UCSD-AML1 (cell line): ENCODE results near the gene DLX3.
A peak's percentile ranks its signal among the peaks of the same experiment; 100 is the strongest.

Experiments
- DNase-seq: peaks from one replicate; lab custom pipeline; 2025; ENCODE audit not compliant: unreplicated experiment; lab: John Stamatoyannopoulos, UW

Gene DLX3

DNA sequence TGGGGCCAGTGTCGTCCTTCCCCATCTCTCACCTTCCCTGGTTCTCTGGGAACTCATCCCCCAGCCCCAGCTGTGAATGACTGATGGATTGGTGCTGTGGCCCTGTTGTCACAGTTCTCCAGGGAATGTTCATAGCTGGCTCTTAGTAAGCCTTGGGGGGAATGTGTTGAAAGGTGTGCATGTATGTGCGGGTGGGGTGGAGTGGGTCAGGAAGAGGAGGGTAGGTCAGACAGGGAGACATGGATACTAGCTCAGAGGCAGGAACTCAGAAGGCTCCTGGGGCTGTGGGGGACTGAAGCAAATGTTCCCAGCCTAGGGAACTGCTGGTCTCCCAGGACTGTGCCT is 21.8 kb downstream of the DLX3 start:
- DNase-seq = no peak

DNA sequence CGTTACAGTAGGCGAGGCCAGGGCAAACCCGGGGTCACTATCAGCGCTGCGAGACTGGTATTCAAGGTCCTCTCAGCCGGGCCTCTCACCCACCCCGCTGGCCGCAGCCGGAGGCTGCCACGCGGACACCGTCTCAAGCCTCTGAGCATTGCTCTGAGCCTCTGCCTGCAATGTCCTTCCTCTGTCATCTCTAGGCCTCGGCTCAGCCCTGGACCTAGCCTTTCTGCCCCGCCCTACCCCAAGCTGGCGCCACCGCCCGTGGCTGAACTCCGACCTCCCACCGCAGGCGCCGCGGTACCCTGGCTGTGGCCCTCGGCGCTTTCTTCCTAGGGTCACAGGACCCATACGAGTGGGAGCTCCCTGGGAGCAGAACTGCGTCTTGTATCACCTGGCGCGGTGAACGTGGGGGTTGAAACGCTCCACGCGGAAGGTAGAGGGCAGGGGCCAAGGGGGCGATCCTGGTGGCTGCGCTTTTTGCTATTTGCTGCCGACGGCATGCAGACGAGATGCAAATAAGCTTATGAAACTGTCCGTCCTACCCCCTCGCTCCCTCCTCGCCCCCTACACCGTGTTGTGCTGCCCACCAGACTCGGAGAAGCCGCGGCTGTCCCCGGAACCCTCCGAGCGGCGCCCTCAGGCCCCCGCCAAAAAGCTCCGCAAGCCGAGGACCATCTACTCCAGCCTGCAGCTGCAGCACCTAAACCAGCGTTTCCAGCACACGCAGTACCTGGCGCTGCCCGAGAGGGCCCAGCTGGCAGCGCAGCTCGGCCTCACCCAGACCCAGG is 22.3 kb downstream of the DLX3 start:
- no peak for DNase-seq

DNA sequence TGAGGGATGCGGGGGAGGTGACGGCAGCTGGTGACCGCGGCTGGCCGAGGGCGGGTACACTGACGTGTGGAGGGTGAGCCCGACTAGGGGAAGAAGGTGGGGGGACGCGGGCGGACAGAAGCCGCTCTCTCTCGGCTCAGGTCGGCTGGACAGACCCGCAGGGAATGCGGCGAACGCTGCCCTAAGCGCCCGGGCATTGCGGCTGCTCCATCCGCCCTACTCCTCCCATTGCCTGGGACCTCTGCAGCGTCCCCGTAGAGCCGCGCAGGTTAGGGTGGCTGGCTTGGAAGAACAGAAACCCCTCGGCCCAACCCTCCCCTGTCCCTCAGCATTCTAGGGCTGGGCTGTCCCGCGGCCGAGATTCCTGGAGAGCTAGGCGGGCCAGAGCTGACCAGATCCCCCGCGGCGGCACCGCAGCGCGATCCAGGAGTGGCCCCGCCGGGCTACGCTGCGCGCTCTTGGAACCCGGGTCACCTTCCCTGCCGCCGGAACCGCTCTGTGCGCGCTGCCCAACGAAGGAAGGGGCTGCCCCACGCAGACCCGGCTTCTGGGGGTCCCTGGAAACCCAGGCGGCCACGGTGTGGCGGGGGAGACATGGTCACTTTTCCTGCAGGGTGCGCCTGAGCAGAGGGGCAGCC is 23.1 kb downstream of the DLX3 start:
- peak; percentile 64 for DNase-seq

DNA sequence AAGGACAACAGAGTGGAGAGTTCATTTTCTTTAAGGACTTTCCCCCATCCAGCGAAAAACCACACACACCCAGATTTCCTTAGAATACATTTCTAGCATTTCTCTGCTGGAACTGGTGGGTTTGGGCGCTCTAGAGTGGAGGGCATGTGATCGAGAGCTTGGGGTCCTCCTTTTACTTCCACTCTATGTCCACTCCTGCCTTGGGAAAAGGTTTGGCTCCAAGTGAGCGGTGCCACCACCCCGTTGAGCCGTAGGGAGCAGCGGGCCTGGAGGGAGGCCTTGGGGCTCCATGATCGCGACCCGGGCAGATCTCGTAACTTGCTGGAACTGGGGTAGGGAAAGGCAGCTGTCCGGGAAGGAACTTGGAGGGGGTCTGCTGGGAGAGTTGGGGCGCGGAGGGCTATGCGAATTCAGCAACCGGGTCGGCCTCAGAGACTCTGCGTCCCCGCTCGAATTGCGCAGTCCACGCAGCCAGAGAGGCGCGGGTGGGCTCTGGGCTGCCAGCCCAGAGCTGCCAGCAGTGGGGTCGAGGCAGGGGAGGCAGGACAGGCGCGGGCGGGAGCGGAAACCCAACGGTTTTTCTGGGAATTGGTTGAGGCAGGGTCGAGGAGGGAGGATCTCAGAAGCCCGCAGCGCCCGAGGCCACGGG is 23.7 kb downstream of the DLX3 start:
- no peak for DNase-seq

DNA sequence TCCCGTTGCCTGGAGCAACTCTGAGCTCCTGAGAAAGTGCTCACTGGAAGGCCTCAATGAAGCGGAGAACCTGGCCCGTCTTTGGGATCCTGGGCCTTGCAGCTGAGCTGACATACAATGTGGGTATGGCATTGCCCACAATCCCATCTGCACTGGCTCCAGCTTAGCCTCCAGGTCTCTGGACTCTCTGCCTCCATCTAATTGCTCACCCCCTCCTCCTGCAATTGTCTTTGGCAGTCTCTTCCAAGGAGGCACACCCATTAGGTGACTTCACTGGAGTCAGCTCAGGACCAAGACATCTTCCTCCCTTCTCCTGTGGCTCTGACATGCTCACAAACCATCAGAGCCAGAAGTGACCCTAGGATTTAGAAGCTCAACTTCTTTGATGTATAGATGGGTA is 24.5 kb downstream of the DLX3 start:
- no peak for DNase-seq

DNA sequence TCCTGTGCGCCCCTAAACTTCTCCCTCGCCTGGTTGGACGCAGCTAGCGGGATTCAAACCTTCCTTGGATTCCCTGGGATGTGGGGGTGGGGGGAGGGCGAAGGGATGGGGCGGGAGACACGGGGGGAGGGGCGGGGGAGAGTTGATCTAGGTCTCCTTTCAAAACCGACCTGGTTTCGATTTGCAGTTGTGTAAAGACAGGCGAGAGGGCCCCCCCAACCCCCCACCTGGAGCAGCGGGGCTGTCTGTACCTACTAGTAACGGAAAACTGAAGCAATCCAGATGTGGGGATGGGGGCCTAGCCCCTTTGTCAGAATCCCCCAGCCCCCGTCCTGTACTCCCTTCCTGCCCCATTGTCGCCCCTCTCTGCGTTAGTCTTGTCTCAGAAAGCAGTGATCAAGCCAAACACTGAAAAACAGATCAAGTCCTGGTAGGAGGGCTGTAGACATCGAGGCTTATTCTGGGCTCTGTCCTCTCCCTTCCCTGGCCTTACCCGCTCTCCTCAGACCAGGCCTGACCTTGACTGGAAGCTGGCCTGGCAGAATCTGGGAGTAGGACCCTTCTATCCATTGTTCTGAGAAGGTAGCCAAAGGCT is 25.1 kb downstream of the DLX3 start:
- no peak for DNase-seq

DNA sequence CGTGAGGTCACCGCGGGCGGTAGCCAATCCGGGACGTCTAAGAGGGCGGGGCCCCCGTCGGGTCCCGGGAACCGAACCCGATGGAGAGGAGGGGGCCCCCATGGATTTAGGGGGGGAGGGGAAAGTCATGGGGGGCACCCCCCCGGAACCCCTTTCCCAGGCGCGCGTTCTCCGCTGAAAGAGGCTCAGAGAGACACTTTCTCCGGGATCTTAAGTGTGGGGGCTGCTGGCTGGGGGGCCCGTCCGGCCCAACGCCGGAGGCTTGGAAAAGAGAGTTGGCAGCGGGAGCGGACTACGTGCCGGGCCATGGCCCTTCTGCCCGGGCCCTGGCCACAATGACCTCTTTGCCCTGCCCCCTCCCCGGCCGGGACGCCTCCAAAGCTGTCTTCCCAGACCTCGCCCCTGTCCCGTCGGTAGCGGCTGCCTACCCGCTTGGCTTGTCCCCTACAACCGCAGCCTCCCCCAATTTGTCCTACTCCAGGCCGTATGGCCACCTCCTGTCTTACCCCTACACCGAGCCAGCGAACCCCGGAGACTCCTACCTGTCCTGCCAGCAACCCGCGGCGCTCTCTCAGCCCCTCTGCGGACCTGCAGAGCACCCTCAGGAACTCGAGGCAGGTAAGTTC is 25.8 kb downstream of the DLX3 start, which contains the start of gene DLX4:
Gene DLX4, plus strand, starts transcription at position 57 of the 626 bp plus-strand sequence. Its CDS starts 279 bp downstream, at position 336.
- DNase-seq = no peak

DNA sequence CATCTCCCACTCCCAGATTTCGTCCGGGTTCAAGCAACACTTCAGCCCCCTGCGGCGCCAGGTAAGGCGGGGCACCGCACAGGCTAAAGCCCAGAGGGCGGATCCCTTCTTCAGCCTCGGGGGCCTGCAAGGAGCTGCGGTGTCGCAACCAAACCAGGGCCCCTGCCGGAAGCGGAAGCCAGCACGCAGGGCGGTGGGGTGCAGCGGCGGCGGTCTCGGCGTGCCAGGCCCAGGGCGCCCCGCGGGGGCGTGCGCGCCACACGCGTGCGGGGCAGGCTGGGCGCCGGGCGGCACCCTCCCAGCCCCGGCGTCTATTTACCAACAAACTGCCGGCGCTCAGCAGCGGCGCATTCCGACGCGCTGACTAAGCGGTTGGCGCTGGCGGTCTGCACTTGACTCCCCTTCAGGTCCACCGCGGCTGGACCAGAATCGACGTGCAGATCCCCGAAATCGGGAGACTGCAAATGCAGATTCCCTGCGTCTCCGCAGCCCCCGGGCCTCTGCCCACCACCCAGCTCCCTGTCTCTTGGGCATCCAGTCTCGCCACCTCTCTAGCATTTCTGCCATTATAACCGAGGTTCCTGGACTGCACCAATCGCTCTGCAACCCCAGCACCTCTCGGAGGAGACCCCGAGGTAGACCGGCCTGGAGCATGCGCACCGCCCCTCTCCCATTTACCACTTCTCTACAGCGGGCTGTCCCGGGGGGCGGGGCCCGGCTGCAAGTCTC is 26.5 kb downstream of the DLX3 start:
- peak; percentile 86 for DNase-seq

DNA sequence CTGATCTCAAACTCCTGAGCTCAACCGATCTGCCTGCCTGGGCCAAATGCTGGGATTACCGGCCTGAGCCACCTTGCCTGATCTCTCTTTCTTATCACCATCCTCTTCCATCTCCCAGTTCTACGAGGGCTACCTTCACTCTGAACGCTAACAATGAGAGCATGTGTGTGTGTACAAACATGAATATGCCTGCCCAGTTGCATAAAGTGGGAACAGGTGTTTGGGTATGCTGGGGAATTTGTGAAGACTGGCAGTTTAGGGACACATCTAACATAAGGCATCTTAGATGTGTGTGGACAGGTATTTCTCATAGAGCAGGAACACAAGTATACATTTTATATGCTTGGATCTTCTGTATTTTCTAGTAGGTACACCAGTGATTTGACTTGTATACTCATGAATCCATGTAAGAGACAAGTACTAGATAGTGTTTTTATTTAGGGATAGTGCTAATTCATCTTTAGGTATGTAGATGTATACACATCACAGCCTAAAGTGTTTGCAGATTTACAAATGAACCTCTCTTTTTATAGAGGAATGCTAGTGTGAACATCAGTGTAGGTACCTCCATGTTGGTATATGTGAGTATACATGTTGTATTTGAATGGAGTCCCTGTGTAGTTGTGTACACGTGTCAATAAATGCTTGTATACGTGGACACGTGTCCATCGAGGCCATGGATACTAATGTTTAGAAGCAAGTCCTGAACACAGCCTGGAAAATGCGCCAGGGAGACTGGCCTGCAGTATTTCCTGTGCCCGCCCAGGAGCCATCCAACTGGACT is 27.2 kb downstream of the DLX3 start:
- DNase-seq = no peak

DNA sequence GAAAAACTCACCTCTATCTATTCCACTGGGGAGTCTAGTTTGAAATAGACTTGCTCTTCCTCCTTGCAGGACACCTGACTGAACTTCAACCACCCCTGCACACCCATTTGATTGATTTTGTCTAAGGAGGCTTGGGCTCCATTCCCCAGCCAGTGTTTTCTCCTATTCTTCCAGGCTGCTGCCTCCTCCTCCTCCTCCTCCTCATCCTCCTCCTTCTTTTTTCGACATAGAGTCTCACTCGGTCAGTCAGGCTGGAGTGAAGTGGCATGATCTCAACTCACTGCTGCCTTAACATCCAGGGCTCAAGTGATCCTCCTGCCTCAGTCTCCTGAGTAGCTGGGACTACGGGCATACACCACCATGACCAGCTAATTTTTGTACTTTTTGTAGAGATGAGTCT is 27.8 kb downstream of the DLX3 start:
- no peak for DNase-seq

DNA sequence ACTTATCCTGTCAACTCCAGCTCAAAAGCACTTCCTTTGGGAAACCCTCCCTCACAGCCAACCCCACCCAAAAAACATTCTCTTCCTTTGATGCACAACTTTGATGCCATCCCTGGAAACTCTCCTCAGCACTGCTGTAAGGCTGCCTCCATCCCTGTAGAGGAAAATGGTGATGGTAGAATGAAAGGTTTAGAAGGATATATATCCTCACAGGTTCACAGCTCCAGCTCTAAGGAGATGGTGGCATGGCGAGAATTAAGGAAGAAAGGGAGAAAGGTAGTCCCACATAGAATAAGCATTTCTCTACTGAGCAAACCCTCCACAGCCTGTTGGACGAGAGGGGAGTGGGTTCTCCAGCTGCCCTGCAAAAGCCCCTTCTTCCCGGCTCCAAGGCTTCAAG is 28.3 kb downstream of the DLX3 start:
- no peak for DNase-seq

DNA sequence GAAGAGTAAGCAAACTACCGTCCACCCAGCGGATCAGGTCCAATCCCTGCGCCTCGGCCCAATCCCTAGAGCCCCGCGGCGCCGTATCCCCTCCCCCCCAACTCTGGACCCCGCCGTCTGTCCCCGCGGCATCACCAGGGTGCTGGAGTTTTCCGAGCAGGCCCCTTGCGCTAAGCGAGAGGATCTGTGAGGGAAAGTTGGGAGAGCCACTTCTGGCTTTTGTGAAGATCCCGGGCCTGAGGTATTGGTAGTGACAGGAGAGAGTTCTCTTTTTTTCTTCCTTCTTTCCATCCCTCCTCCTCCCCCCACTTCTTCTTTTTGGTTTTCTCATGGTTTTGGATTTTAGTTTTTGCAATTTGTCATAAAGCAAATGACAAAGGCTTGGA is 29.5 kb downstream of the DLX3 start:
- no peak for DNase-seq

DNA sequence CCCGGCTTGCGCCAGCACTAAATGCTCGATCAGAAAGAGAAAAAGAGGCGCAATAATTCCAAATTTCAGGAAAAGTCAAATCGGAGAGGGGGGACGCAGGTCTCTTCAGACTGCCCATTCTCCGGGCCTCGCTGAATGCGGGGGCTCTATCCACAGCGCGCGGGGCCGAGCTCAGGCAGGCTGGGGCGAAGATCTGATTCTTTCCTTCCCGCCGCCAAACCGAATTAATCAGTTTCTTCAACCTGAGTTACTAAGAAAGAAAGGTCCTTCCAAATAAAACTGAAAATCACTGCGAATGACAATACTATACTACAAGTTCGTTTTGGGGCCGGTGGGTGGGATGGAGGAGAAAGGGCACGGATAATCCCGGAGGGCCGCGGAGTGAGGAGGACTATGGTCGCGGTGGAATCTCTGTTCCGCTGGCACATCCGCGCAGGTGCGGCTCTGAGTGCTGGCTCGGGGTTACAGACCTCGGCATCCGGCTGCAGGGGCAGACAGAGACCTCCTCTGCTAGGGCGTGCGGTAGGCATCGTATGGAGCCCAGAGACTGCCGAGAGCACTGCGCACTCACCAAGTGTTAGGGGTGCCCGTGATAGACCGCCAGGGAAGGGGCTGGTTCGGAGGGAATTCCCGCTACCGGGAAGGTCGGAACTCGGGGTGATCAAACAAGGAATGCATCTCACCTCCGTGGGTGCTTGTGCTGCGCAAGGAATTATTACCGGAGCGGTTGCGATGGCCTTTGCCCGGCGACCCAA is 30.1 kb downstream of the DLX3 start:
- DNase-seq = no peak

DNA sequence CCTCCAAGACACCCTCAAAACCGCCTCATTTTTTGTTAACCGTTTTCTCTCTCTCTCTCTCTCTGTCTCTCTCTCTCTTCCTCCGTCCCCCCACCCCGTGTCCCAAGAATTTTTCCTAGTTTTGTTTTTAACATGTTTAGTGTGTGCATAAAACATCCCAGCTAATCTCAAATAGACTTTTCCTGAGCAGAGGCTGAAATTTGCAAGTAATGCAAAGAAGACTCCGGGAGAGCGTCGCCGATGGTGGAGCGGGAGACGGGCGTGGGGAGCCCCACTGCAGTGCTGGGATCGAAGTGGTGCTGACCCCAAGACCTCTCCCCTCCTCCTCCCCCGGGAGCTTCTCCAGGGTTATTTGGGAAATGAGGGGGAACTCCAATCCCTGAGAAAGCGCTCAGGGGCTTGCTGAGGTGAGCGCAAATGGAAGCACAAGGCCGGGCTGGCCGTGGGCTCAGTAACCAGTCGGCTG is 30.7 kb downstream of the DLX3 start:
- no peak for DNase-seq

DNA sequence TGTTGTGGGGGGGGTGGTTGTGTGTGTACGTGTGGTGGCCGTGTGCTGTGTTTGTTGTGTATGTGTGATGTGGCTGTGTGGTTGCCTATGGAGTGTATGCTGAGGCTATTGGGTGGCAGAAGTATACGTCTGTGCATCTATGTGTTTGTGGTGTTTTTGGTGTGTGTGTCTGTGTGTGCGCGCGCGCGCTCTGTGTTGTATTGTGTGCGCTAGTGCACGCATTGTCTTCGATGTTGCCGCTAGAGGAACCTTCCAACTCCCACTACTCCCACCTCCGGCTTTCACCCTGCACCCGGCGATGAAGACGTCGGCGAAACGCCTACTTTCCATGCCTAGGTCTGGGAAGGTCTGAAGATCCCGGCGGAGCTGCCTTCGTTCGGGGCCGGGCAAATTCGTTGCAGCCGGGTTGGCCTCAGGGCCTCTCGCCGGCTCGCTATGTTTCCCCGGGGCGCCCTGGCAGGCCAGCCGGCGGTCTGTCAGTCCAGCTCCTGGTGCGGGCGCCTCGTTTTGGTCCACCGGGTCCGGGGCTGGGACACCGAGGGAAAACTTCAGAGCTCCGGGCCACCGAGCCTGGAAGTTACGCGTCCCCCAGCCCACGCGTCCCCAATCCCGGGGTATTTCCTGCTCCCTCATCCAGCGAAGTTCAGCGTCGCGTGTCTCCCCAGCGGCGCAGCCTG is 31.3 kb downstream of the DLX3 start:
- DNase-seq = no peak

DNA sequence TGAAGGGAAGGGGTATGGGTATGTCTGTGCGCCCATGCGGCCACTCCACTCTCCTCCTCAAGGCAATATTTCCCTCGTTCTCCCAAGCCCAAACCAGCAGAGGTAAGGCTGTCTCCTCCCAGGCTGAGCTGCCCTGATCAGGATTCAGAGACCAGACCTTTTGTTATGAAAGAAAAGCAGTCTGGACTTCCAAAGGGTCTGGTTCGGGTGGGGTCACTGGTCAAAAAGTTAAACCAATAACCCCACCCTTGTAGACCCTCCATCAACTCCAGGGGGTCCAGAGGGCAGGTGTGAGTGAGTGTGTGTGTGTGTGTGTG is 31.8 kb downstream of the DLX3 start:
- no peak for DNase-seq

DNA sequence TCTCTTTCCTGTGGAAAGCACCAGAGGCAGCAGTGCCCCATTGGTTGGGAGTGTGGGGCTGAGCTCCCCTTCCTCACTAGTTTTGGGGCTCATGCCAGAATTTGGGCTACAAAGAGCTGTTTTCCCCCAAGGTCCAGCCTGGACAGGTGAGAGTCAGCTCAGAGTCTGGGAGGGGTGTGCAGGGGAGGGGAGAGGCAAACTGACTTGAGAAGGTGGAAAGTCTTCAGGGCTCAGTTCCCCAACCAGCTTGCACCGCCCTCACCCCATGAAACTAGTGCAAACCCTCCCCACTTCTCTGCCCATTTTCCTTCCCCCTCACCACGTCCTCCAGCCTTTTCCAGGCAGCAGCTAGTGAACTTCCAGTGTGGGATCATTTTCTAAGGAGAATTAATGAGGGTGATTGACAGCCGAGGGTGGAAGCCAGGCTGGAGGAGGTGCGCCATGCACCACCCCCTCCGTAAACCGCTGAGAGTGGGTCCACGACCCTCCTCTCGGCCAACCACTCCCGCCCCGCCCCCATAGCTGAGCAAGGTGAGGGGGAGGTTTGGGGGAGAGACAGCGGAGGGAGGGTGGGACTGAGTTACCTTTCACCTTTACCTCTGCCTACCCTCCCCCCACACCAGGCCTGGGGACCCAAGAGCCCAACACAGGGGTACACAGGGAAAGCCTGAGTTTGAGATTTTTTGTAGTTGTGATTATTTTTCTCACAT is 32.3 kb downstream of the DLX3 start:
- DNase-seq = no peak
